Stimulated activated CD8-positive, alpha-beta memory T cell treated with anti-CD3 and anti-CD28 coated beads, Interleukin-12 subunit alpha, Interleukin-12 subunit beta, amount 100 ng/mL, for 24 hours (primary cell): ENCODE results near the gene ARSA.
A peak's percentile ranks its signal among the peaks of the same experiment; 100 is the strongest.
"Not testable (repeated sequence)": the region's sequence is repeated elsewhere in the genome, so short reads cannot be mapped to it uniquely, and the experiment has no call there.

Source experiments
- DNase-seq: peaks from one replicate; pipeline ENCODE4 v3.0.0-alpha.2; 2020; ENCODE audit errors: extremely low read depth

Gene ARSA

DNA sequence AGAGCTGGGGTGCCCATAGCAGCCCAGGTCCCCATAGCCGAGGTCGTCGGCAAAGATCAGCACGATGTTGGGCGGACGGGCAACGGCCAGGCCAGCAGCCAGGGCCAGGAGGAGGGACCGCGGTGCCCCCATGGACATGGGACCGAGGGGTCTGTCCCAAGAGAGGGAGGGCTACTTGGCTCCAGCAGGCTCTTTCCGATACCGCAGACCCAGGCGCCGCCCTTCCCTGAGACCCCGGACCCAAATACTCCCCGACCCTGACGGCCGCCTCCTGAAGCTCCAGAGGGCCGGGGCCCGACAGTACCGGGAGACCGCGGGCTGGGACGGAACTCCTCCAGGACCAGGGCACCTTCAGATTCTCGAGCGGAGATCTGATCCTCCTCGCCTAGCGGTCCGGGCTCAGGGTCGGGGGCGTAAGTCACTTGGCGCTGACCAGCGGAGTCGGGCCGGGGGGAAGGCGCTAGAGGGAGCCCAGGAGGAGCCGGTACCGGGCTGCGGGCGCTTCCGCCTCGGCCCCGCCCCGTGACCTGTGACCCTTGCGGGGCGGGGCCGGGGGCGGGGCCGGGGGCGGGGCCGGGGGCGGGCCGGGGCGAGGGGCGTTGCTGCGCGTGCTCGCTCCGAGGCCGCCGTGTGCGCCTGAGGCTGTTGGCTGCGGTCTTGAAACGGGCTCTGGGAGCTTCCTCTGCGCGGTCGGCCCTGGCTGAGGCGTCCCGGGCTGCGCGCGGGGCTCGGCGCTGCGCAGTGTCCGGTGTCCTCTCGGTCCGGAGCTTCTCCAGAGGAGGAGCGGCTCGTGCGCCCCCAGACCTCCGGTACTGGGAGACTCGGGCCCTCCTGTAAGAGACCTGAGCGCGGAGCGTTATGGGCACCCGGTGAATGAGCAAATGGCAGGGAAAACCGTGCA is at the start of gene ARSA:
Gene ARSA, minus strand, starts transcription at position 511 of the 901 bp plus-strand sequence. Its CDS starts 373 bp downstream, at position 138.
- peak; percentile 41 for DNase-seq

DNA sequence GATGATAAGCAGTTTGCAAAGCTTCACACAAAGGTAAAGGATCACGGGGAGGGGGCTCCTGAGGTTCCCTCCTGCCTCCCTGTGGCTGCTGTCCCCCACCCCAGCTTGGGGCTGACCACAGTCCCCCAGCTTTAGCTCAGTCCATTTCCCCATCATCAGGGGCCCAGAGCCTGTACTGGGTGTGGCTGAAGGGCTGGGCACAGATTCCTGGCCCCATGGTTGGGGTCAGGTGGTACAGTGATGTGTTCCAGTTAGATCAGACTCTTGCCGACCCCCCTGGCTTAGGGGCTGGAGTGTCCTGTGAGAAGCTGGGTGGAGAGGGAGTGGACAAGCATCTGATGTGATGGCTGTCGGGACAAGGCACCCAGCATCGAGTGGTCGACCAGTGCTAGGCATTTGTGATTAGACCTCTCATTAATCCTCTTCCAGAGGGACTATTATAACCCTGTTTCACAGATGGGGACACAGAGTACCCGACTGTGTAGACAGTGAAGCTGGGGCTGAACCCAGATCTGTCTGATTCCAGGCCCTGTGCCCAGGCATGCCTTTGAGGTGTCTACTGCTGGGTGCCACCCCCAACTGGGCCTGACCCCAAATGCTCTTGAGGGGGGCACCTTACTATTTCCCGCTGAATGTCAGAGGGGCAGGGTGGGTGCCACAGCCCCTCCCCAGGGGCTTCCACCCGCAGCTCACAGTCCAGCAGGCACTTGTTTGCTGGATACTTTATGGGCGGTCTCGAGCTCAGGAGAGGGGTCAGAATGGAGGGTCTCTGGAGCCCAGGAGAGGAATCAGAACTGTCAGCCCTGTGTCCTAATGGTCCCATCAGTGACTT is 48.9 kb upstream of the ARSA start:
- DNase-seq = no peak

- no peak for DNase-seq
These were observed 48.3 kb upstream of the ARSA start for GRCh38 chr22:50676180-50676636.

DNA sequence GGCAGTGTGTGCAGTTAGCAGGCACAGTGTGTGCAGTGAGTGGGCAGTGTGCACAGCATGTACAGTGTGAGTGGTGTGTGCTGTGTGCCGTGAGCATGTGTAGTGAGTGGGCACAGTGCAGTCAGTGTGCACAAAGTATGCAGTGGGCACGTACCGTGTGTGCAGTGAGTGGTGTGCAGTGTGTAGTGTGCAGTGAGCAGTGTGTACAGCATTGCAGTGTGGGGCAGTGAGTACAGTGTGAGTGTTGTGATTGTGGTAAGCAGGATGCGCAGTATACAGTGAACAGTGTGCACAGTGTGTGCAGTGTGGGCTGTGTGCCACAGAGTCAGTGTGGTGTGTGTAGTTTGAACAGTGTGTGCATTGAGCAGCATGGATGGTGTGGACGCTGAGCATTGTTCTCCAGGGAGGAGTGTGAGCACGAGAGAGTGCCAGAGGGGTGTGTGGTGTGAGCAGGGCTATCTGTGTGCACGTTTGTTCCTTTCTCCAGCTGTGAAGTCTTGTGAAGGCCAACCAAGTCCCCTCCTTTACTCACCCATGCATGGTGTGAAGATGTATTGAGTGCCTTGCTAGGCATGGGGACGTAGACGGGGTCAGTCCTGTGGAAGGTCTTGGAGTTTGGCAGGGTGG is 47.7 kb upstream of the ARSA start:
- DNase-seq = no peak

DNA sequence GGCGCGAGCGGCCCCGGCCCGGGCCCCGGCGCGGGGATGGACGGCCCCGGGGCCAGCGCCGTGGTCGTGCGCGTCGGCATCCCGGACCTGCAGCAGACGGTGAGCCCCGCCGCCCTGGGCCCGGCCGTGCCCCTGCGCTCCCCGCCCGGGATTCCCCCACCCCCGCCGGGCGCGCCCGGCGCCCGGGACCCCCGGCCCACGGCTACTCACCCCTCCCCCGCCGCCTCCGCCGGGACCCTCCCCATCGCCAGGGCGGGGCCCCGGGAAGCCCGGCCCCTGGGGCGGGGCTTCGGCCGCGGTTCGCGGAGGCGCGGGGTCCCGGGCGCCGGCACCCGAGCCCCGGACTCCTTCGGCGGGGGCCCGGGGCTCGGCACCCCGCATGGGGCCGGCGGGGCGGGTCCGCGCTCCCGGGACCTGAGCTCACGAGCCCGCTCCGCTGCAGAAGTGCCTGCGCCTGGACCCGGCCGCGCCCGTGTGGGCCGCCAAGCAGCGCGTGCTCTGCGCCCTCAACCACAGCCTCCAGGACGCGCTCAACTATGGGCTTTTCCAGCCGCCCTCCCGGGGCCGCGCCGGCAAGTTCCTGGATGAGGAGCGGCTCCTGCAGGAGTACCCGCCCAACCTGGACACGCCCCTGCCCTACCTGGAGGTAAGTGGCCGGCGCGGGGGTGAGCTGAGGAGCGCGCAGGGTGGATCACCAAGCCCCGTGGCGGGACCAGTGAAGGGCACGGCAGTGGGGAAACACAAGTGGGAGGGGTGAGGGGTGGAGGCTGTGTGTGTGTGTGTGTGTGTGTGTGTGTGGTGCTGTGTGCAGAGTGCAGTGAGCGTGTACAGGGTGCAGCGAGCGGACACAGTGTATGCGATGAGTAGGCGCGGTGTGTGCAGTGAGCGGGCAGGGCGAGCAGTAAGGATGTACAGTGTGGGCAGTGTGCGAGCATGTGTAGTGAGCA is 46.9 kb upstream of the ARSA start:
- no peak for DNase-seq

DNA sequence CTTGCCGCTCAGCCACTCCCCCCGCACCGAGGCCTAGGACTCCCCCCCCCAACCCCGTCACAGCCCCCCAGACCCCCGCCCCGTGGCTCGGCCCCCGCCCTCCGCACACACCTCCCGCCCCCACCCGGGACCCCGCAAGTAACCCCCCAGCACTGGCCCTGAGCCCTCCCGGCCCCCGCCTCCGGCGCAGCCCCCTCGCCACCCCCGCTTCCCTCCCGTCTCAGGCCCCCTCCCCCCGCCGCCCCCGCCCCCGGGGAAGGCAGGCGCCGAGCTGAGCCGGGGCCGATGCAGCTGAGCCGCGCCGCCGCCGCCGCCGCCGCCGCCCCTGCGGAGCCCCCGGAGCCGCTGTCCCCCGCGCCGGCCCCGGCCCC is 46.2 kb upstream of the ARSA start:
- DNase-seq = no peak

- no peak for DNase-seq
These were observed 45.5 kb upstream of the ARSA start for GRCh38 chr22:50673231-50674129.

- no peak for DNase-seq
These were observed 44.7 kb upstream of the ARSA start, which contains the start of gene SHANK3 for GRCh38 chr22:50672471-50673230. Gene SHANK3, plus strand, starts transcription at chr22:50672823.

DNA sequence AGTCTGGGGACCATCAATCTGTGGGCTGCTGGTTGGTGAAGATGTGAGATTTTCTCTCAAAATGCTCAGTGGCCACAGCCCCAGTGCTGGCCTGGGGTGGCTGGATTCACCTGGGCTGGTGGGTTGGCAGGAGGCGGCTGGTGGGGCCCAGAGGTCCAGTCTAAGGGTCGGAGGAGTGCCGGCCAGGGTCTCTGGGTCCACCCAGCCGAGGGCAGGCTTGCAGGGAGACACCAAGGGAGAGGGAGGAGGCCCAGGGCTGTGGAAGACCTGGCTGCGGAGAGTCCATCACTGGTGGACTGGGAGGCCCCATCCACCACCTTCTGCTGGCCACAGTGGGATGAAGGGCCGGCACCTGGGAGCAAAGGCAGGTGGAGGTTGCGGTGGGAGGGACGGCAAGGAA is 44.1 kb upstream of the ARSA start:
- no peak for DNase-seq

- DNase-seq = no peak
These were observed 43.7 kb upstream of the ARSA start for GRCh38 chr22:50671641-50672040.

DNA sequence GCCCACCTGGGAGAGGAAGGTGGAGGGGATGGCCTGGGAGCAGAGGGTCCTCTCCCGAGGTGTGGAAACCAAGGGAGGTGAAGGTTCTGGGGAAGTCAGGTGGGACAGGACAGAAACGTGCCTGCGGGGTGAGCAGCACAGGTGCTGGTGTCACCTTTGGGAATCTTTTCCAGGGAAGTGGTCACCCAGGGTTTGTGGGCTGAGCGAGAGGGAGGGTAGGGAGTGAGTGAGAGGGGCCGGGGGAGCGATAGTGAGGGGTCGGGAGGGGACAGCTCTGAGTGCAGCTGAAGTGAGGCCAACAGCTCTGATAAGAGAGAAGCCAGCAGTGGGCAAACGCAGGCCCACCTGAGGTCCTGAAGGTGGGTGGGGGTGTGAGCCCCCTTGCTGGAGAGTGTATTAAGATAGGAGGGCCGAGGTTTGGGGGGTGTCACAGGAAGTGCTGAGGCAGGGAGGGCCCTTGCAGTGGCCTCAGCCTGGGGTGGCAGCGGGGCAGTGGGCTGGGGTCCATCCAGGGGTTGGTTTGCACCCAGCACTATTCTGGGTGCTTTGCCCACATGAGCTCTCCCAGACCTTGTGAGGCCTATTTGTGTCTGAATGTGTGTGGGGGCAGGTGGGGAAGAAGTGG is 43.1 kb upstream of the ARSA start:
- no peak for DNase-seq

DNA sequence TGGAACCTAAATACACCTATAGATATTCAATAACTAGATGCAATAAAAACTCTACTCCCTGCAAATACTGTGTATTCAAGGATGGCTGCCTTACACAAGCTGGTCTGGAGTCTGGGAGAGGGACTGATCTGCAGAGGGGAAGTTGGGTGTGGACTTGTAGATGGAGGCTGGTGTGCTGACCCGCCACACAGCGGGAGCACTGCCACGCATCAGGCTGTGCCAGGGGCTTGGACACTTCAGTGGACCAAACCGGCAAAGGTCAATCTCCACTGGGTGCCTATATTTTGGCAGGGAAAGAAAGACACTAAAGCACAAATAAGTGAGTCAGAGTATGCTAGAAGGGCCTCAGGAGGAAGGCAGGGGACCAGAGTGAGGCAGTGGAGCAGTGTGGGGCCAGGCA is 42.6 kb upstream of the ARSA start:
- DNase-seq = no peak

- no peak for DNase-seq
These were observed 37.8 kb upstream of the ARSA start for GRCh38 chr22:50665738-50666137.

DNA sequence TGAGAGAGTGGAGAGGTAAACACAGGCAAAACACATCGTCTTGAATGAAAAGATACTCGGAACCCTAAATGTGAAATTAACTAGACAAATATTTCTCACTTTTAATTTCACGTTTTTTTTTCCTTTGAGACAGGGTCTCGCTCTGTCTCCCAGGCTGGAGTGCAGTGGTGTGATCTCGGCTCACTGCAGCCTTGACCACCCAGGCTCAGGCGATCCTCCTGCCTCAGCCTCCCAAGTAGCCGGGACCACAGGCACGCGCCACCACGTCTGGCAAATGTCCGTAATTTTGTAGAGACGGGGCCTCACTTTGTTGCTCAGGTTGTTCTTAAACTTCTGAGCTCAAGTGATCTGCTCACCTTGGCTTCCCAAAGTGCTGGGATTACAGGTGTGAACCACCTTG is 37.3 kb upstream of the ARSA start:
- DNase-seq = no peak

GRCh38 chr22:50660306-50660705 is 32.4 kb upstream of the ARSA start:
- no peak for DNase-seq

- DNase-seq = not testable (repeated sequence)
These were observed 31.8 kb upstream of the ARSA start for GRCh38 chr22:50659711-50660110.

- DNase-seq = no peak
These were observed 30.0 kb upstream of the ARSA start for GRCh38 chr22:50657925-50658324.

GRCh38 chr22:50656122-50657070 is 28.4 kb upstream of the ARSA start:
- no peak for DNase-seq
